IMR-90 (cell line): ENCODE measurements around the gene CHD2. TPM values are rescaled to one million over a fixed set of nuclear protein-coding genes. Genes with fewer than 3 reads are reported as not detected.

Experiments used
- ATAC-seq: fragments of 200-7000 bp; cut with Tn5 transposase; 2 replicates; pipeline ENCODE4 v1.9.1; 2020; ENCODE audit warnings: low read depth, mild to moderate bottlenecking, moderate library complexity
- BruUV-seq: library from RNA; stranded (reverse); fragments of 400-500 nt; replicated peaks from 2 replicates; lab custom pipeline; 2021; lab: Mats Ljungman, UMichigan
- CTCF ChIA-PET: fragments of 300-600 bp; formaldehyde crosslinking; extraction: SDS; loops from one replicate; lab custom pipeline; 2021; ENCODE audit warnings: antibody characterized with exemption; lab: Yijun Ruan, JAX
- POLR2A ChIA-PET: fragments of 300-600 bp; sonication (Branson Sonifier 250); formaldehyde crosslinking; loops from one replicate; lab custom pipeline; 2022; ENCODE audit warnings: antibody characterized with exemption; ENCODE audit not compliant: unreplicated experiment; lab: Charles Lee
- DNase-seq: peaks from one replicate; pipeline ENCODE4 v3.0.0; 2013
- H2AFZ ChIP-seq: replicated peaks from 2 replicates; pipeline ENCODE3; 2013; ENCODE audit warnings: low read length, mild to moderate bottlenecking; ENCODE audit not compliant: poor library complexity
- H2AK5ac ChIP-seq: 2 replicates; pipeline ENCODE4 v1.6.1; 2013; ENCODE audit warnings: low read depth, low read length, inconsistent platforms
- H2AK9ac ChIP-seq: replicated peaks from 2 replicates; pipeline ENCODE3; 2013; ENCODE audit warnings: mild to moderate bottlenecking, low read depth, low read length, moderate library complexity; ENCODE audit not compliant: poor library complexity
- H2BK120ac ChIP-seq: 2 replicates; pipeline ENCODE4 v1.6.1; 2013; ENCODE audit warnings: low read depth, low read length, inconsistent platforms
- H2BK15ac ChIP-seq: 3 replicates; pipeline ENCODE4 v1.6.1; 2013; ENCODE audit warnings: low read depth, low read length, inconsistent platforms
- H2BK20ac ChIP-seq: 2 replicates; pipeline ENCODE4 v1.6.1; 2013; ENCODE audit warnings: low read depth, mild to moderate bottlenecking, inconsistent platforms, low read length, moderate library complexity
- H2BK5ac ChIP-seq: 2 replicates; pipeline ENCODE4 v1.6.1; 2013; ENCODE audit warnings: mild to moderate bottlenecking, low read depth, low read length, inconsistent platforms; ENCODE audit not compliant: poor library complexity, severe bottlenecking
- H3K14ac ChIP-seq: replicated peaks from 2 replicates; pipeline ENCODE4 v1.6.1; 2013; ENCODE audit warnings: low read depth, low read length, inconsistent platforms
- H3K18ac ChIP-seq: 2 replicates; pipeline ENCODE4 v1.6.1; 2013; ENCODE audit warnings: low read depth, low read length, control low read depth
- H3K23ac ChIP-seq: 2 replicates; pipeline ENCODE4 v1.6.1; 2013; ENCODE audit warnings: low read depth, low read length, inconsistent platforms
- H3K27ac ChIP-seq: 2 replicates; pipeline ENCODE4 v1.5.1; 2013; ENCODE audit warnings: mild to moderate bottlenecking, control low read depth, low read length; ENCODE audit not compliant: insufficient read depth
- H3K27me3 ChIP-seq: 2 replicates; pipeline ENCODE4 v1.6.1; 2013; ENCODE audit warnings: low read length; ENCODE audit not compliant: control insufficient read depth, insufficient read depth
- H3K36me3 ChIP-seq: 2 replicates; pipeline ENCODE4 v1.6.1; 2013; ENCODE audit warnings: low read length, mixed read lengths; ENCODE audit not compliant: control insufficient read depth, insufficient read depth
- H3K4ac ChIP-seq: 2 replicates; pipeline ENCODE4 v1.6.1; 2013; ENCODE audit warnings: low read depth, low read length, inconsistent platforms
- H3K4me1 ChIP-seq: 2 replicates; pipeline ENCODE4 v1.6.1; 2013; ENCODE audit warnings: low read length, mixed read lengths; ENCODE audit not compliant: control insufficient read depth, insufficient read depth
- H3K4me2 ChIP-seq: 2 replicates; pipeline ENCODE4 v1.6.1; 2013; ENCODE audit warnings: low read depth, mild to moderate bottlenecking, control low read depth, low read length, moderate library complexity
- H3K4me3 ChIP-seq: 2 replicates; pipeline ENCODE4 v1.5.1; 2013; ENCODE audit warnings: low read depth, mild to moderate bottlenecking, control low read depth, low read length, moderate library complexity; ENCODE audit not compliant: insufficient read depth
- H3K56ac ChIP-seq: 2 replicates; pipeline ENCODE4 v1.6.1; 2013; ENCODE audit warnings: low read length, inconsistent platforms; ENCODE audit not compliant: insufficient read depth; ENCODE audit errors: extremely low read depth
- H3K79me1 ChIP-seq, 2 experiments: 2 replicates each; pipeline ENCODE4 v1.6.1; 2013; ENCODE audit warnings: low read length in 2 of 2, inconsistent platforms in 1 of 2, low read depth in 1 of 2
- H3K9ac ChIP-seq: 2 replicates; pipeline ENCODE4 v1.6.1; 2013; ENCODE audit warnings: low read depth, low read length, control low read depth
- H3K9me1 ChIP-seq: 2 replicates; pipeline ENCODE4 v1.6.1; 2013; ENCODE audit warnings: low read length, inconsistent platforms; ENCODE audit not compliant: insufficient read depth
- H3K9me3 ChIP-seq: 2 replicates; pipeline ENCODE4 v1.6.1; 2013; ENCODE audit warnings: low read length; ENCODE audit not compliant: control insufficient read depth, insufficient read depth
- H4K20me1 ChIP-seq: 2 replicates; pipeline ENCODE4 v1.6.1; 2013; ENCODE audit warnings: low read length, inconsistent platforms; ENCODE audit not compliant: insufficient read depth
- H4K5ac ChIP-seq: 2 replicates; pipeline ENCODE4 v1.6.1; 2013; ENCODE audit warnings: mild to moderate bottlenecking, low read depth, low read length, control low read depth
- H4K8ac ChIP-seq, 2 experiments: 2 replicates each; pipeline ENCODE4 v1.6.1; 2013; ENCODE audit warnings: low read depth in 2 of 2, low read length in 2 of 2, control low read depth in 1 of 2, inconsistent platforms in 1 of 2
- H4K91ac ChIP-seq: 2 replicates; pipeline ENCODE4 v1.6.1; 2013; ENCODE audit warnings: low read depth, low read length, inconsistent platforms; ENCODE audit not compliant: insufficient read depth
- BHLHE40 ChIP-seq: fragments of 150-350 bp; IDR thresholded peaks from 2 replicates; pipeline ENCODE4 v1.6.1; 2016; ENCODE audit warnings: mild to moderate bottlenecking, low read depth, low read length
- CEBPB ChIP-seq: IDR thresholded peaks from 2 replicates; pipeline ENCODE4 v1.6.1; 2012; ENCODE audit warnings: low read depth, low read length, improper control_type of control experiment
- CHD1 ChIP-seq: IDR thresholded peaks from 2 replicates; pipeline ENCODE4 v1.6.1; 2012; ENCODE audit warnings: low read depth, low read length, improper control_type of control experiment
- CTCF ChIP-seq: conservative IDR thresholded peaks from 2 replicates; pipeline ENCODE4 v1.5.1; 2012; ENCODE audit warnings: mild to moderate bottlenecking, low read depth, low read length, improper control_type of control experiment
- MAFK ChIP-seq: IDR thresholded peaks from 2 replicates; pipeline ENCODE4 v1.6.1; 2012; ENCODE audit warnings: low read depth, low read length, improper control_type of control experiment
- MAZ ChIP-seq: IDR thresholded peaks from 2 replicates; pipeline ENCODE4 v1.6.1; 2012; ENCODE audit warnings: low read depth, mild to moderate bottlenecking, low read length, improper control_type of control experiment, moderate library complexity, borderline replicate concordance
- NFE2L2 ChIP-seq: fragments of 150-350 bp; IDR thresholded peaks from 2 replicates; pipeline ENCODE4 v1.6.1; 2016; ENCODE audit warnings: low read depth, mild to moderate bottlenecking, low read length
- RCOR1 ChIP-seq: IDR thresholded peaks from 2 replicates; pipeline ENCODE4 v1.6.1; 2012; ENCODE audit warnings: mild to moderate bottlenecking, low read length, improper control_type of control experiment; ENCODE audit not compliant: insufficient replicate concordance
- SMC3 ChIP-seq: fragments of 150-350 bp; IDR thresholded peaks from 2 replicates; pipeline ENCODE4 v1.6.1; 2016; ENCODE audit warnings: low read depth, mild to moderate bottlenecking, antibody characterized with exemption, low read length, moderate library complexity
- WGBS, 2 experiments: methylation state at CpG; one replicate each; pipeline versions ENCODE4 v1.1.5 to v1.1.7; 2013; ENCODE audit warnings: missing lambda C conversion rate in 2 of 2; ENCODE audit not compliant: insufficient read length in 1 of 2; ENCODE audit errors: extremely low coverage in 2 of 2; 5-methylcytosine and 5-hydroxymethylcytosine counted together
- dilution Hi-C: fragments of 300-500 bp; cut with HindIII; formaldehyde crosslinking; loops from one replicate; pipeline ENCODE4 v1.14.3; 2018; ENCODE audit warnings: low sequenced_read_pairs; ENCODE audit not compliant: unreplicated experiment
- in situ Hi-C: fragments of 300-500 bp; cut with MboI; formaldehyde crosslinking; loops from 3 replicates; pipeline ENCODE4 v1.14.3; 2019; ENCODE audit warnings: low sequenced_read_pairs, inconsistent platforms, mixed read lengths
- intact Hi-C: fragments of 100-400 bp; cut with micrococcal nuclease; formaldehyde crosslinking; loops from 2 replicates; pipeline ENCODE4 v1.10.0; 2022
- polyA plus RNA-seq, 3 experiments: library from polyadenylated mRNA; depleted of rRNA; stranded (reverse); fragments of >200 nt; gene quantifications; 2 replicates each; pipeline ENCODE4 v1.2.3, GENCODE V29; 2012; ENCODE audit warnings: low replicate concordance in 1 of 3
- total RNA-seq: library from RNA; depleted of rRNA; stranded (reverse); fragments of >200 nt; gene quantifications from 2 replicates; pipeline ENCODE4 v1.2.3, GENCODE V29; 2012

Gene CHD2
- total and polyA plus RNA-seq, 2 of the 4 experiments (the other 2 are of a cell fraction): 44.9 to 64.7 TPM

- no peak overlapping the region for H2AK9ac ChIP-seq
- no peaks in the 10 kb centered on the region for H4K20me1 ChIP-seq
- no peak overlapping the region for H3K56ac ChIP-seq
- POLR2A ChIA-PET: no interaction called here
- no peak overlapping the region for H3K4me2 ChIP-seq
- in situ Hi-C loops: no loop called here
- H3K18ac ChIP-seq: no peak overlapping the region
- no peak overlapping the region for H4K8ac ChIP-seq
- H3K4ac ChIP-seq: no peak overlapping the region
- no peak overlapping the region for H2BK15ac ChIP-seq
- H3K79me1 ChIP-seq: peaks cover 29 to 41% of the 10 kb centered on the region in 2 experiments
- H2BK20ac ChIP-seq: no peak overlapping the region
- DNase-seq (no peak), ATAC-seq (no peak)
- peaks cover 76% of the 10 kb centered on the region for H3K36me3 ChIP-seq
- no peak overlapping the region for H4K91ac ChIP-seq
- H3K4me3 ChIP-seq: no peak overlapping the region
- BruUV-seq: no TSS peak
- no peak overlapping the region for H3K23ac ChIP-seq
- no peak overlapping the region for H2AK5ac ChIP-seq
- intact Hi-C loops: no loop called here
- WGBS, 2 experiments: 100% methylated on average over 2 of the region's 5 CpGs; no CpG with 5 or more reads in 1 of the 2 experiments
- CTCF ChIA-PET: interaction anchor here (0.9 kb wide), 1 partner anchor 82 kb away, joined by 3 read pairs; no protein-coding TSS in a partner anchor
- no peak overlapping the region for H2BK5ac ChIP-seq
- peaks cover 24% of the 10 kb centered on the region for H3K9me3 ChIP-seq
- no peaks in the 10 kb centered on the region for H3K27me3 ChIP-seq
- no peak overlapping the region for H2AFZ ChIP-seq
- H3K27ac ChIP-seq: no peak overlapping the region
- dilution Hi-C loops: loop anchor here (25.0 kb wide), 1 partner anchor 135 kb away; no protein-coding TSS in a partner anchor
- H3K4me1 ChIP-seq: no peaks in the 10 kb centered on the region
- H3K9ac ChIP-seq: no peak overlapping the region
- TF ChIP-seq MAZ: no peak
- no peak for TF ChIP-seq CTCF
- no peak for TF ChIP-seq CHD1
- no peak for TF ChIP-seq MAFK
- no peak for TF ChIP-seq CEBPB
- no peak for TF ChIP-seq SMC3
- no peak for TF ChIP-seq RCOR1
- TF ChIP-seq BHLHE40: no peak
- no peak for TF ChIP-seq NFE2L2
- no peak overlapping the region for H3K14ac ChIP-seq
- no peak overlapping the region for H4K5ac ChIP-seq
- H3K9me1 ChIP-seq: no peaks in the 10 kb centered on the region
- H2BK120ac ChIP-seq: no peak overlapping the region
Observed at GRCh38 chr15:92947071-92947730, 47.1 kb downstream of the CHD2 start.
